HCT116 (cell line): ENCODE results near the gene TEDC2.

Experiments used
- EZH2 ChIP-seq: fragments of 200-600 bp; sonication (generic); IDR thresholded peaks from 2 replicates; pipeline ENCODE4 v1.6.1; 2017; ENCODE audit warnings: antibody characterized with exemption, mixed run types
- POLR2A ChIP-seq: IDR thresholded peaks from 2 replicates; pipeline ENCODE4 v1.7.0; 2011; ENCODE audit warnings: borderline replicate concordance; ENCODE audit not compliant: insufficient read depth, insufficient read length; ENCODE audit errors: extremely low read depth
- POLR2AphosphoS5 ChIP-seq: IDR thresholded peaks from 2 replicates; pipeline ENCODE4 v1.6.1; 2011; ENCODE audit warnings: mild to moderate bottlenecking, low read depth, low read length, moderate library complexity
- SIN3A ChIP-seq: IDR thresholded peaks from 2 replicates; pipeline ENCODE4 v1.6.1; 2012; ENCODE audit warnings: low read depth
- TF ChIP-seq, protein P1 (sequence below): IDR thresholded peaks from 2 replicates; pipeline ENCODE4 v1.6.1; 2012; ENCODE audit warnings: low read depth
- TF ChIP-seq, protein P2 (sequence below), 3 experiments: fragments of 200-600 bp in 1 of 3; sonication (generic) in 1 of 3; IDR thresholded peaks in 2 of 3; conservative IDR thresholded peaks in 1 of 3; 2 replicates each; pipeline ENCODE4 v1.5.1; 2012 to 2017; ENCODE audit warnings: low read depth in 2 of 3, low read length in 2 of 3, antibody characterized with exemption in 1 of 3, borderline replicate concordance in 1 of 3, control low read depth in 1 of 3, mild to moderate bottlenecking in 1 of 3, mixed read lengths in 1 of 3, mixed run types in 1 of 3, moderate library complexity in 1 of 3; ENCODE audit not compliant: insufficient read depth in 1 of 3
- TF ChIP-seq, protein P3 (sequence below): IDR thresholded peaks from 2 replicates; pipeline ENCODE4 v1.6.1; 2011; ENCODE audit warnings: mild to moderate bottlenecking, low read length, moderate library complexity; ENCODE audit not compliant: insufficient replicate concordance; ENCODE audit errors: extremely low read depth

DNA sequence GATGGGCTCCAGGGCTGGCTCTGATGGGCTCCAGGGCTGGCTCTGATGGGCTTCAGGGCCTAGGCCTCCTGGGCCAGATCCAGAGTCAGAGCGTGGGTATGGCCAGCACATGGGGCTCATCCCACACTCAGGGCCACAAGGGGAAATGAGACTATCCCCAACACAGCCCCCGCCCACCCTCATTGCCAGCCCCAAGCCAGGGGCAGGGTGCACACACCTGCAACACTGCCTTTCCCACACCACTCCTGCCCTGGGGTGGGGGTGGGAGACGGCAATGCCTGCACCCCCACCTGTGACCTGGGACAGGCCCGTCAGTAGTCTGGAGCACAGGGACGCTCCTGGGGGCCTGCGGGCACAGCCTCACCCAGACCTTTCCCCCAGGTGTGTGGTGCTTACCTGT is 39.5 kb downstream of the TEDC2 start:
- TF ChIP-seq EZH2 (no peak), POLR2A (no peak), SIN3A (no peak), POLR2AphosphoS5 (no peak)
- TF ChIP-seq, protein P1, sequence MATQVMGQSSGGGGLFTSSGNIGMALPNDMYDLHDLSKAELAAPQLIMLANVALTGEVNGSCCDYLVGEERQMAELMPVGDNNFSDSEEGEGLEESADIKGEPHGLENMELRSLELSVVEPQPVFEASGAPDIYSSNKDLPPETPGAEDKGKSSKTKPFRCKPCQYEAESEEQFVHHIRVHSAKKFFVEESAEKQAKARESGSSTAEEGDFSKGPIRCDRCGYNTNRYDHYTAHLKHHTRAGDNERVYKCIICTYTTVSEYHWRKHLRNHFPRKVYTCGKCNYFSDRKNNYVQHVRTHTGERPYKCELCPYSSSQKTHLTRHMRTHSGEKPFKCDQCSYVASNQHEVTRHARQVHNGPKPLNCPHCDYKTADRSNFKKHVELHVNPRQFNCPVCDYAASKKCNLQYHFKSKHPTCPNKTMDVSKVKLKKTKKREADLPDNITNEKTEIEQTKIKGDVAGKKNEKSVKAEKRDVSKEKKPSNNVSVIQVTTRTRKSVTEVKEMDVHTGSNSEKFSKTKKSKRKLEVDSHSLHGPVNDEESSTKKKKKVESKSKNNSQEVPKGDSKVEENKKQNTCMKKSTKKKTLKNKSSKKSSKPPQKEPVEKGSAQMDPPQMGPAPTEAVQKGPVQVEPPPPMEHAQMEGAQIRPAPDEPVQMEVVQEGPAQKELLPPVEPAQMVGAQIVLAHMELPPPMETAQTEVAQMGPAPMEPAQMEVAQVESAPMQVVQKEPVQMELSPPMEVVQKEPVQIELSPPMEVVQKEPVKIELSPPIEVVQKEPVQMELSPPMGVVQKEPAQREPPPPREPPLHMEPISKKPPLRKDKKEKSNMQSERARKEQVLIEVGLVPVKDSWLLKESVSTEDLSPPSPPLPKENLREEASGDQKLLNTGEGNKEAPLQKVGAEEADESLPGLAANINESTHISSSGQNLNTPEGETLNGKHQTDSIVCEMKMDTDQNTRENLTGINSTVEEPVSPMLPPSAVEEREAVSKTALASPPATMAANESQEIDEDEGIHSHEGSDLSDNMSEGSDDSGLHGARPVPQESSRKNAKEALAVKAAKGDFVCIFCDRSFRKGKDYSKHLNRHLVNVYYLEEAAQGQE = no peak
- TF ChIP-seq, protein P2, sequence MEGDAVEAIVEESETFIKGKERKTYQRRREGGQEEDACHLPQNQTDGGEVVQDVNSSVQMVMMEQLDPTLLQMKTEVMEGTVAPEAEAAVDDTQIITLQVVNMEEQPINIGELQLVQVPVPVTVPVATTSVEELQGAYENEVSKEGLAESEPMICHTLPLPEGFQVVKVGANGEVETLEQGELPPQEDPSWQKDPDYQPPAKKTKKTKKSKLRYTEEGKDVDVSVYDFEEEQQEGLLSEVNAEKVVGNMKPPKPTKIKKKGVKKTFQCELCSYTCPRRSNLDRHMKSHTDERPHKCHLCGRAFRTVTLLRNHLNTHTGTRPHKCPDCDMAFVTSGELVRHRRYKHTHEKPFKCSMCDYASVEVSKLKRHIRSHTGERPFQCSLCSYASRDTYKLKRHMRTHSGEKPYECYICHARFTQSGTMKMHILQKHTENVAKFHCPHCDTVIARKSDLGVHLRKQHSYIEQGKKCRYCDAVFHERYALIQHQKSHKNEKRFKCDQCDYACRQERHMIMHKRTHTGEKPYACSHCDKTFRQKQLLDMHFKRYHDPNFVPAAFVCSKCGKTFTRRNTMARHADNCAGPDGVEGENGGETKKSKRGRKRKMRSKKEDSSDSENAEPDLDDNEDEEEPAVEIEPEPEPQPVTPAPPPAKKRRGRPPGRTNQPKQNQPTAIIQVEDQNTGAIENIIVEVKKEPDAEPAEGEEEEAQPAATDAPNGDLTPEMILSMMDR (IDR thresholded peaks at IDR 0.05 in 2 of 3, conservative IDR thresholded peaks at IDR 0.05 in 1 of 3; ENCODE audit: borderline replicate concordance in 1 of 3, insufficient read depth in 1 of 3, low read depth in 2 of 3, low read length in 2 of 3) = no peak
- TF ChIP-seq, protein P3, sequence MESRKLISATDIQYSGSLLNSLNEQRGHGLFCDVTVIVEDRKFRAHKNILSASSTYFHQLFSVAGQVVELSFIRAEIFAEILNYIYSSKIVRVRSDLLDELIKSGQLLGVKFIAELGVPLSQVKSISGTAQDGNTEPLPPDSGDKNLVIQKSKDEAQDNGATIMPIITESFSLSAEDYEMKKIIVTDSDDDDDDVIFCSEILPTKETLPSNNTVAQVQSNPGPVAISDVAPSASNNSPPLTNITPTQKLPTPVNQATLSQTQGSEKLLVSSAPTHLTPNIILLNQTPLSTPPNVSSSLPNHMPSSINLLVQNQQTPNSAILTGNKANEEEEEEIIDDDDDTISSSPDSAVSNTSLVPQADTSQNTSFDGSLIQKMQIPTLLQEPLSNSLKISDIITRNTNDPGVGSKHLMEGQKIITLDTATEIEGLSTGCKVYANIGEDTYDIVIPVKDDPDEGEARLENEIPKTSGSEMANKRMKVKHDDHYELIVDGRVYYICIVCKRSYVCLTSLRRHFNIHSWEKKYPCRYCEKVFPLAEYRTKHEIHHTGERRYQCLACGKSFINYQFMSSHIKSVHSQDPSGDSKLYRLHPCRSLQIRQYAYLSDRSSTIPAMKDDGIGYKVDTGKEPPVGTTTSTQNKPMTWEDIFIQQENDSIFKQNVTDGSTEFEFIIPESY = no peak
